GM12878 (cell line): Measurements from ENCODE around the gene IQGAP1. TPM values are rescaled to one million over a fixed set of nuclear protein-coding genes. Genes with fewer than 3 reads are reported as not detected.

Experiments used
- ATAC-seq: fragments of 200-7000 bp; cut with Tn5 transposase; 3 replicates; pipeline ENCODE4 v1.9.1; 2020; ENCODE audit warnings: mild to moderate bottlenecking, moderate library complexity
- BruUV-seq: library from RNA; stranded (reverse); fragments of 400-500 nt; replicated peaks from 2 replicates; lab custom pipeline; 2021; lab: Mats Ljungman, UMichigan
- CTCF ChIA-PET: fragments of 300-600 bp; sonication (Branson Sonifier 250); formaldehyde crosslinking; extraction: SDS; loops from one replicate; lab custom pipeline; 2021; ENCODE audit warnings: inconsistent platforms; lab: Yijun Ruan, JAX
- POLR2A ChIA-PET: fragments of 350-600 bp; formaldehyde crosslinking; extraction: SDS; loops from one replicate; lab custom pipeline; 2021; ENCODE audit warnings: inconsistent platforms; lab: Charles Lee
- RAD21 ChIA-PET: fragments of 300-600 bp; sonication (Branson Sonifier 250); formaldehyde crosslinking; loops from one replicate; lab custom pipeline; 2023; ENCODE audit warnings: antibody characterized with exemption; ENCODE audit not compliant: unreplicated experiment; lab: Charles Lee
- SMC1A ChIA-PET: fragments of 300-600 bp; sonication (Branson Sonifier 250); formaldehyde crosslinking; loops from one replicate; lab custom pipeline; 2023; ENCODE audit not compliant: unreplicated experiment, uncharacterized antibody; lab: Charles Lee
- DNase-seq: peaks from one replicate; pipeline ENCODE4 v3.0.0-alpha.2; 2011; ENCODE audit warnings: low read depth, low spot score
- FAIRE-seq: peaks from 3 replicates; lab custom pipeline; 2011; peaks lifted over from hg19 to GRCh38; lab: Jason Lieb, UNC
- H2AFZ ChIP-seq: 2 replicates; pipeline ENCODE4 v1.6.0; 2011; ENCODE audit warnings: low read depth, low read length, control low read depth; ENCODE audit not compliant: control insufficient read depth
- H3K27ac ChIP-seq: 2 replicates; pipeline ENCODE4 v1.5.1; 2011; ENCODE audit warnings: control low read depth; ENCODE audit not compliant: control insufficient read depth, insufficient read depth
- H3K27me3 ChIP-seq, 2 experiments: replicated peaks in 1 of 2; 2 replicates each; pipeline versions ENCODE4 v1.6.0 to v1.6.1; 2011; ENCODE audit warnings: low read length in 1 of 2; ENCODE audit not compliant: control insufficient read depth in 2 of 2, insufficient read depth in 2 of 2
- H3K36me3 ChIP-seq, 2 experiments: 2 replicates each; pipeline ENCODE4 v1.5.1; 2011; ENCODE audit warnings: low read length in 1 of 2; ENCODE audit not compliant: control insufficient read depth in 2 of 2, insufficient read depth in 2 of 2
- H3K4me1 ChIP-seq: 2 replicates; pipeline ENCODE4 v1.6.1; 2011; ENCODE audit warnings: mild to moderate bottlenecking, low read length, moderate library complexity, mixed read lengths; ENCODE audit not compliant: control insufficient read depth, insufficient read depth
- H3K4me2 ChIP-seq: 2 replicates; pipeline ENCODE4 v1.6.0; 2011; ENCODE audit warnings: control low read depth; ENCODE audit not compliant: control insufficient read depth, insufficient read depth
- H3K4me3 ChIP-seq: fragments of 200-600 bp; sonication (generic); 2 replicates; pipeline ENCODE4 v1.5.1; 2016
- H3K79me2 ChIP-seq: 2 replicates; pipeline ENCODE4 v1.6.0; 2011; ENCODE audit warnings: low read length; ENCODE audit not compliant: control insufficient read depth, insufficient read depth
- H3K9ac ChIP-seq: 2 replicates; pipeline ENCODE4 v1.8.0; 2011; ENCODE audit warnings: low read length, control low read depth, mixed read lengths; ENCODE audit not compliant: control insufficient read depth, insufficient read depth
- H3K9me3 ChIP-seq: replicated peaks from 3 replicates; pipeline ENCODE4 v1.5.1; 2011; ENCODE audit warnings: mild to moderate bottlenecking, low read length; ENCODE audit not compliant: control insufficient read depth, insufficient read depth
- H4K20me1 ChIP-seq: 2 replicates; pipeline ENCODE4 v1.6.0; 2011; ENCODE audit not compliant: control insufficient read depth, insufficient read depth
- BCL11A ChIP-seq: IDR thresholded peaks from 2 replicates; pipeline ENCODE4 v1.6.1; 2011; ENCODE audit warnings: low read depth, low read length
- EP300 ChIP-seq, 2 experiments: fragments of 150-350 bp in 1 of 2; IDR thresholded peaks; 2 replicates each; pipeline ENCODE4 v1.6.1; 2011 to 2012; ENCODE audit warnings: low read depth in 2 of 2, low read length in 2 of 2, borderline replicate concordance in 1 of 2, improper control_type of control experiment in 1 of 2, inconsistent platforms in 1 of 2; ENCODE audit not compliant: control insufficient read depth in 1 of 2
- IKZF2 ChIP-seq, 2 experiments: fragments of 450-650 bp; IDR thresholded peaks; 2 replicates each; pipeline ENCODE4 v1.6.1; 2017; ENCODE audit warnings: mild to moderate bottlenecking in 2 of 2, moderate library complexity in 2 of 2
- NFYA ChIP-seq: IDR thresholded peaks from 2 replicates; pipeline ENCODE4 v1.6.1; 2011; ENCODE audit warnings: low read depth, mild to moderate bottlenecking, low read length, improper control_type of control experiment, borderline replicate concordance
- RBBP5 ChIP-seq: fragments of 200-600 bp; sonication (generic); conservative IDR thresholded peaks from 2 replicates; pipeline ENCODE4 v1.6.1; 2016
- WGBS: methylation state at CpG from one replicate; pipeline ENCODE4 v1.1.6; 2016; ENCODE audit warnings: low lambda C conversion rate; ENCODE audit not compliant: insufficient replicate concordance, insufficient coverage; ENCODE audit errors: missing lambda C conversion rate; 5-methylcytosine and 5-hydroxymethylcytosine counted together
- in situ Hi-C: fragments of 300-500 bp; cut with MboI; formaldehyde crosslinking; loops from 9 replicates; pipeline ENCODE4 v1.14.3; 2018; ENCODE audit warnings: mixed read lengths
- intact Hi-C: fragments of 100-400 bp; cut with micrococcal nuclease; formaldehyde crosslinking; loops from one replicate; pipeline ENCODE4 v1.14.2; 2022; ENCODE audit not compliant: unreplicated experiment
- polyA plus RNA-seq, 11 experiments: library from polyadenylated mRNA; depleted of rRNA in 4 of 11; unstranded in 6 of 11; stranded (reverse) in 5 of 11; fragments of >200 nt; fragmentation: Nextera tagmentation in 4 of 11; fragmentation: Illumina TruSeq in 1 of 11; extraction: Ambion mirVana in 4 of 11; extraction: Trizol in 1 of 11; gene quantifications; 1 replicate in 1 of 11; 2 replicates in 10 of 11; pipeline versions ENCODE4 v1.2.1 to v1.2.3, GENCODE V29; 2011 to 2016; ENCODE audit warnings: inconsistent platforms in 2 of 11, missing spikeins in 2 of 11, low read depth in 1 of 11
- total RNA-seq, 4 experiments: library from RNA; depleted of rRNA in 3 of 4; stranded (reverse); fragments of >200 nt in 3 of 4; fragmentation: Illumina TruSeq in 1 of 4; extraction: Trizol in 1 of 4; gene quantifications; 2 replicates each; pipeline versions ENCODE4 v1.2.1 to v1.2.3, GENCODE V29; 2013 to 2021

IQGAP1 gene
- total and polyA plus RNA-seq, 10 of the 15 experiments (the other 5 are each of a cell fraction or from before 2014, with no cell fraction given): 65.2 to 250 (median 112) TPM

GRCh38 chr15:90493647-90494046 is 105.6 kb downstream of the IQGAP1 start:
- RAD21 ChIA-PET: no interaction called here
- in situ Hi-C loops (no loop called here), intact Hi-C loops (loop anchor here (10.0 kb wide), 1 partner anchor 391 kb away; the partner anchor contains the start of gene FES)
- no peak overlapping the region for H3K9ac ChIP-seq
- no peaks in the 10 kb centered on the region for H3K79me2 ChIP-seq
- H3K4me1 ChIP-seq: no peaks in the 10 kb centered on the region
- H2AFZ ChIP-seq: no peak overlapping the region
- BruUV-seq: no TSS peak
- CTCF ChIA-PET: interaction anchor here (1.1 kb wide), 1 partner anchor 199 kb away, joined by 3 read pairs; no protein-coding TSS in a partner anchor
- ATAC-seq: no peak
- SMC1A ChIA-PET: no interaction called here
- TF ChIP-seq NFYA: no peak
- H3K27me3 ChIP-seq: no peaks in the 10 kb centered on the region
- H3K27ac ChIP-seq: no peak overlapping the region
- no peaks in the 10 kb centered on the region for H3K9me3 ChIP-seq
- FAIRE-seq: no peak
- peaks cover 12 to 26% of the 10 kb centered on the region in 2 experiments for H3K36me3 ChIP-seq
- no peaks in the 10 kb centered on the region for H4K20me1 ChIP-seq
- POLR2A ChIA-PET: no interaction called here
- H3K4me3 ChIP-seq: no peak overlapping the region
- no peak overlapping the region for H3K4me2 ChIP-seq
- no peak for DNase-seq

DNA sequence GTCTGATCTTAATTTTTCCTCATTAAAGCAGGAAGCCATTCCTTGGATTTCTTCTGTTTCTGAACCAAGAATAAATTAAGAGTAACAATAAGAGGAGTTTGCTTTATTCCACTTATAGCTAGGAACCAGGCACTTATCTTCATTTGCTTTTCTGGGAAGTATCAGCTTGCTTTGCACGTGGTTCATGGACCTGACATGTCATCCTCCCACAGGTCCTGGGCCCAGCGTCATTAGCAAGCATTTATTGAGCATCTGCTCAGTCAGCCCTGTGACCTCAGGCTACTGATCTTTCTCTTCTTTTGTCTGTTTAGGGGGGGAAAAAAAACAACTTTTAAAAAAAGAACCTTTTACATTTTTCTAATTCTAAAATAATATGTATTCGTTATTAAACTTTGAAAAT is 107.0 kb downstream of the IQGAP1 start:
- no TSS peak for BruUV-seq
- 95% methylated on average over 3 of the region's 3 CpGs for WGBS
- Histone ChIP-seq H3K79me2 (no peaks in the 10 kb centered on the region), H3K27ac (no peak overlapping the region), H3K27me3 (no peaks in the 10 kb centered on the region), H4K20me1 (no peaks in the 10 kb centered on the region), H3K9ac (no peak overlapping the region), H3K36me3 (peaks cover 12 to 31% of the 10 kb centered on the region in 2 experiments), H2AFZ (no peak overlapping the region), H3K9me3 (no peaks in the 10 kb centered on the region), H3K4me3 (no peak overlapping the region), H3K4me1 (no peaks in the 10 kb centered on the region), H3K4me2 (no peak overlapping the region)
- POLR2A ChIA-PET: no interaction called here
- TF ChIP-seq BCL11A (no peak), EP300 (IDR thresholded peaks at IDR 0.05; ENCODE audit: borderline replicate concordance in 1 of 2, control insufficient read depth in 1 of 2, low read depth in 2 of 2, low read length in 2 of 2) (no peak), RBBP5 (no peak), IKZF2 (IDR thresholded peaks at IDR 0.05) (no peak)
- CTCF ChIA-PET: interaction anchor here (1.0 kb wide), 1 partner anchor 202 kb away, joined by 3 read pairs; no protein-coding TSS in a partner anchor
- no peak for FAIRE-seq
- SMC1A ChIA-PET: no interaction called here
- ATAC-seq: no peak
- RAD21 ChIA-PET: no interaction called here
- intact Hi-C loops (loop anchor here (10.0 kb wide), 1 partner anchor 390 kb away; the partner anchor contains the start of gene FES), in situ Hi-C loops (no loop called here)
- DNase-seq: no peak
